ENCODE results near the gene ARHGAP40. TPM values are rescaled to one million over a fixed set of nuclear protein-coding genes. Genes with fewer than 3 reads are reported as not detected.
A peak's percentile ranks its signal among the peaks of the same experiment; 100 is the strongest.

ARHGAP40 gene
- total RNA-seq, 3 donors from 2014 or later = not detected

GRCh38 chr20:38658879-38659596 is 57.4 kb downstream of the ARHGAP40 start:
- Histone ChIP-seq H3K36me3 (ENCODE audit: low read depth) (no peaks in the 10 kb centered on the region), H3K4me3 (no peak overlapping the region), H3K4me1 (ENCODE audit: low read depth) (no peaks in the 10 kb centered on the region), H3K9me3 (no peaks in the 10 kb centered on the region)
- intact Hi-C loops (cut with DNase I, micrococcal nuclease) = no loop called here
- peak; percentile 18 for TF ChIP-seq CTCF (IDR thresholded peaks at IDR 0.05)
- ATAC-seq (peak; percentile 72), DNase-seq (peak in 2 of 3 donors; percentile 21 to 32)

GRCh38 chr20:38659597-38659880 is 57.9 kb downstream of the ARHGAP40 start:
- no peak for ATAC-seq
- no peaks in the 10 kb centered on the region for H3K36me3 ChIP-seq (ENCODE audit: low read depth)
- no peaks in the 10 kb centered on the region for H3K9me3 ChIP-seq
- no peaks in the 10 kb centered on the region for H3K4me1 ChIP-seq (ENCODE audit: low read depth)
- no peak for TF ChIP-seq CTCF (IDR thresholded peaks at IDR 0.05)
- DNase-seq = no peak
- H3K4me3 ChIP-seq = no peak overlapping the region
- intact Hi-C loops (cut with DNase I, micrococcal nuclease) = no loop called here

- Histone ChIP-seq H3K4me1 (ENCODE audit: low read depth) (no peaks in the 10 kb centered on the region), H3K4me3 (no peak overlapping the region), H3K36me3 (ENCODE audit: low read depth) (no peaks in the 10 kb centered on the region), H3K9me3 (no peaks in the 10 kb centered on the region)
- no peak for DNase-seq
- no peak for ATAC-seq
- intact Hi-C loops (cut with DNase I, micrococcal nuclease) = no loop called here
- TF ChIP-seq CTCF (IDR thresholded peaks at IDR 0.05) = no peak
Observed at GRCh38 chr20:38660429-38660828, 58.8 kb downstream of the ARHGAP40 start.

- no peaks in the 10 kb centered on the region for H3K4me1 ChIP-seq (ENCODE audit: low read depth)
- H3K4me3 ChIP-seq = no peak overlapping the region
- no peaks in the 10 kb centered on the region for H3K36me3 ChIP-seq (ENCODE audit: low read depth)
- no peak for TF ChIP-seq CTCF (IDR thresholded peaks at IDR 0.05)
- intact Hi-C loops (cut with DNase I, micrococcal nuclease) = no loop called here
- DNase-seq = no peak
- no peak for ATAC-seq
- H3K9me3 ChIP-seq = no peaks in the 10 kb centered on the region
Observed at GRCh38 chr20:38663660-38664059, 62.1 kb downstream of the ARHGAP40 start.

- intact Hi-C loops (cut with DNase I, micrococcal nuclease) = no loop called here
- Histone ChIP-seq H3K4me1 (ENCODE audit: low read depth) (no peaks in the 10 kb centered on the region), H3K9me3 (no peaks in the 10 kb centered on the region), H3K36me3 (ENCODE audit: low read depth) (no peaks in the 10 kb centered on the region), H3K4me3 (no peak overlapping the region)
- no peak for TF ChIP-seq CTCF (IDR thresholded peaks at IDR 0.05)
- ATAC-seq (no peak), DNase-seq (no peak)
Observed at GRCh38 chr20:38664284-38664683, 62.7 kb downstream of the ARHGAP40 start.

- DNase-seq (no peak), ATAC-seq (no peak)
- no peaks in the 10 kb centered on the region for H3K4me1 ChIP-seq (ENCODE audit: low read depth)
- H3K9me3 ChIP-seq = no peaks in the 10 kb centered on the region
- TF ChIP-seq CTCF (IDR thresholded peaks at IDR 0.05) = no peak
- H3K36me3 ChIP-seq (ENCODE audit: low read depth) = no peaks in the 10 kb centered on the region
- intact Hi-C loops (cut with DNase I, micrococcal nuclease) = no loop called here
- H3K4me3 ChIP-seq = no peak overlapping the region
Observed at GRCh38 chr20:38665094-38665493, 63.5 kb downstream of the ARHGAP40 start.

Data from mucosa of descending colon (tissue), 3 donors.